HEK293T (cell line): ENCODE results near the gene TMEM43.
"Not testable (repeated sequence)": the region's sequence is repeated elsewhere in the genome, so short reads cannot be mapped to it uniquely, and the experiment has no call there.

ENCODE experiments used
- ARNT ChIP-seq: fragments of 450-650 bp; IDR thresholded peaks from 2 replicates; pipeline ENCODE4 v1.6.1; 2017; ENCODE audit warnings: mild to moderate bottlenecking
- BHLHE40 ChIP-seq: fragments of 450-650 bp; IDR thresholded peaks from 2 replicates; pipeline ENCODE4 v1.6.1; 2016; ENCODE audit warnings: mild to moderate bottlenecking, moderate library complexity, borderline replicate concordance
- CTBP1 ChIP-seq: fragments of 450-650 bp; IDR thresholded peaks from 2 replicates; pipeline ENCODE4 v1.6.1; 2016; ENCODE audit warnings: borderline replicate concordance
- ELF4 ChIP-seq: fragments of 450-650 bp; IDR thresholded peaks from 2 replicates; pipeline ENCODE4 v1.6.1; 2017; ENCODE audit warnings: antibody characterized with exemption
- FOXA1 ChIP-seq: fragments of 450-650 bp; IDR thresholded peaks from 2 replicates; pipeline ENCODE4 v1.6.1; 2016; ENCODE audit warnings: mild to moderate bottlenecking
- FOXM1 ChIP-seq: fragments of 450-650 bp; IDR thresholded peaks from 2 replicates; pipeline ENCODE4 v1.6.1; 2017; ENCODE audit warnings: mild to moderate bottlenecking, borderline replicate concordance
- HDGF ChIP-seq: fragments of 450-650 bp; IDR thresholded peaks from 2 replicates; pipeline ENCODE4 v1.6.1; 2017; ENCODE audit warnings: antibody characterized with exemption, borderline replicate concordance
- LEF1 ChIP-seq: fragments of 450-650 bp; IDR thresholded peaks from 2 replicates; pipeline ENCODE4 v1.6.1; 2017; ENCODE audit warnings: mild to moderate bottlenecking, borderline replicate concordance
- NFRKB ChIP-seq: fragments of 450-650 bp; IDR thresholded peaks from 2 replicates; pipeline ENCODE4 v1.6.1; 2016; ENCODE audit warnings: mild to moderate bottlenecking, moderate library complexity
- PKNOX1 ChIP-seq: fragments of 450-650 bp; IDR thresholded peaks from 2 replicates; pipeline ENCODE4 v1.6.1; 2016
- SP1 ChIP-seq: fragments of 450-650 bp; IDR thresholded peaks from 2 replicates; pipeline ENCODE4 v1.6.1; 2017
- SUZ12 ChIP-seq: fragments of 450-650 bp; IDR thresholded peaks from 2 replicates; pipeline ENCODE4 v1.6.1; 2016; ENCODE audit warnings: mild to moderate bottlenecking
- TARDBP ChIP-seq: fragments of 450-650 bp; IDR thresholded peaks from 2 replicates; pipeline ENCODE4 v1.6.1; 2016
- ZNF384 ChIP-seq: fragments of 450-650 bp; IDR thresholded peaks from 2 replicates; pipeline ENCODE4 v1.6.1; 2016

- not testable (repeated sequence) for TF ChIP-seq BHLHE40, SP1, ARNT, NFRKB, TARDBP, PKNOX1, ELF4, SUZ12, FOXM1, FOXA1, HDGF, LEF1, ZNF384, CTBP1
Measured at GRCh38 chr3:14091959-14092358, 32.9 kb upstream of the TMEM43 start.
